MCF 10A (cell line): ENCODE results near the gene PARG. TPM values are rescaled to one million over a fixed set of nuclear protein-coding genes. Genes with fewer than 3 reads are reported as not detected.
A peak's percentile ranks its signal among the peaks of the same experiment; 100 is the strongest.
"Not testable (repeated sequence)": the region's sequence is repeated elsewhere in the genome, so short reads cannot be mapped to it uniquely, and the experiment has no call there.

Experiments
- BruUV-seq: library from RNA; stranded (reverse); fragments of 400-500 nt; replicated peaks from 2 replicates; lab custom pipeline; 2021; lab: Mats Ljungman, UMichigan
- CTCF ChIA-PET: fragments of 300-600 bp; sonication (Branson Sonifier 250); formaldehyde crosslinking; extraction: SDS; loops from one replicate; lab custom pipeline; 2021; ENCODE audit warnings: antibody characterized with exemption, inconsistent platforms; lab: Yijun Ruan, JAX
- POLR2A ChIA-PET: fragments of 300-600, 350-650 bp; sonication (Branson Sonifier 250); formaldehyde crosslinking; extraction: SDS; loops from one replicate; lab custom pipeline; 2020; ENCODE audit warnings: antibody characterized with exemption, inconsistent platforms; lab: Yijun Ruan, JAX
- DNase-seq: peaks from one replicate; pipeline ENCODE4 v3.0.0-alpha.2; 2018; ENCODE audit not compliant: unreplicated experiment
- H3K27ac Mint-ChIP-seq: one replicate; pipeline ENCODE4 v1.8.0; 2022; ENCODE audit warnings: mild to moderate bottlenecking, low read depth, mixed read lengths; ENCODE audit not compliant: unreplicated experiment
- H3K27me3 Mint-ChIP-seq: one replicate; pipeline ENCODE4 v1.8.0; 2022; ENCODE audit warnings: mixed read lengths; ENCODE audit not compliant: insufficient read depth, unreplicated experiment
- H3K36me3 Mint-ChIP-seq: one replicate; pipeline ENCODE4 v1.8.0; 2022; ENCODE audit warnings: mild to moderate bottlenecking, moderate library complexity, mixed read lengths; ENCODE audit not compliant: insufficient read depth, unreplicated experiment
- H3K4me1 Mint-ChIP-seq: one replicate; pipeline ENCODE4 v1.8.0; 2022; ENCODE audit warnings: mixed read lengths; ENCODE audit not compliant: insufficient read depth, unreplicated experiment
- H3K4me3 Mint-ChIP-seq: one replicate; pipeline ENCODE4 v1.8.0; 2022; ENCODE audit warnings: mild to moderate bottlenecking, moderate library complexity, mixed read lengths; ENCODE audit not compliant: unreplicated experiment
- H3K9me3 Mint-ChIP-seq: one replicate; pipeline ENCODE4 v1.8.0; 2022; ENCODE audit warnings: mixed read lengths; ENCODE audit not compliant: unreplicated experiment
- intact Hi-C: fragments of 100-400 bp; cut with micrococcal nuclease; formaldehyde crosslinking; loops from 2 replicates; pipeline ENCODE4 v1.14.1; 2022
- total RNA-seq: library from RNA; stranded (reverse); gene quantifications from 2 replicates; pipeline ENCODE4 v1.2.3, GENCODE V29; 2022
- TF ChIP-seq, protein P1 (sequence below): fragments of 200-600 bp; IDR thresholded peaks from one replicate; pipeline ENCODE4 v1.8.0; 2022; ENCODE audit warnings: antibody characterized with exemption, mild to moderate bottlenecking; ENCODE audit not compliant: unreplicated experiment

Gene PARG
- total RNA-seq, 1 experiment from 2014 or later = 29.2 TPM

DNA sequence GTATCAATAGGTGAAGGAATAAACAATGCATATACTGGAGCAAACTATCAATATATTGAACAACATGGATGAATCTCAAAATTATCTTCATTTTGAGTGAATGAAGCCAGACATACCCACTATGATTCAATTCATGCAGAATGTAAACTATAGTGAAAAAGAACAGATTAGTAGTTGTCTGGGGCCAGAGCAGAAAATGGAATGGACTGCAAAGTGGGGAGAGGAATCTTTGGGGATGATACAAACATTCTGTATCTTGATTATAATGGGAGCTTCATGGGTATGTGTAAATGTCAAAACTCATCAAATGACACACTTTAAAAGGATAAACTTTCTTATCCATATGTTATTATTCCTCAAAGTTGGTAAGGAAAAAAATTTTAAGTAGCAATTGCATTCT lies 23.9 kb downstream of the PARG start:
- H3K27me3 Mint-ChIP-seq, H3K9me3 Mint-ChIP-seq, POLR2A ChIA-PET, BruUV-seq, H3K27ac Mint-ChIP-seq, H3K4me1 Mint-ChIP-seq, H3K4me3 Mint-ChIP-seq, DNase-seq: not testable (repeated sequence)
- intact Hi-C loops = loop anchor here (2.0 kb wide), 1 partner anchor 323 kb away; no protein-coding TSS in a partner anchor
- H3K36me3 Mint-ChIP-seq = peaks cover 37% of the 10 kb centered on the region
- CTCF ChIA-PET = interaction anchor here (1.2 kb wide), 1 partner anchor 323 kb away, joined by 3 read pairs; no protein-coding TSS in a partner anchor

GRCh38 chr10:49916451-49916850 lies 25.4 kb downstream of the PARG start:
- H3K9me3 Mint-ChIP-seq, H3K27ac Mint-ChIP-seq, CTCF ChIA-PET, H3K4me3 Mint-ChIP-seq, H3K27me3 Mint-ChIP-seq, H3K4me1 Mint-ChIP-seq, intact Hi-C loops, BruUV-seq, POLR2A ChIA-PET, DNase-seq: not testable (repeated sequence)
- TF ChIP-seq, protein P1, sequence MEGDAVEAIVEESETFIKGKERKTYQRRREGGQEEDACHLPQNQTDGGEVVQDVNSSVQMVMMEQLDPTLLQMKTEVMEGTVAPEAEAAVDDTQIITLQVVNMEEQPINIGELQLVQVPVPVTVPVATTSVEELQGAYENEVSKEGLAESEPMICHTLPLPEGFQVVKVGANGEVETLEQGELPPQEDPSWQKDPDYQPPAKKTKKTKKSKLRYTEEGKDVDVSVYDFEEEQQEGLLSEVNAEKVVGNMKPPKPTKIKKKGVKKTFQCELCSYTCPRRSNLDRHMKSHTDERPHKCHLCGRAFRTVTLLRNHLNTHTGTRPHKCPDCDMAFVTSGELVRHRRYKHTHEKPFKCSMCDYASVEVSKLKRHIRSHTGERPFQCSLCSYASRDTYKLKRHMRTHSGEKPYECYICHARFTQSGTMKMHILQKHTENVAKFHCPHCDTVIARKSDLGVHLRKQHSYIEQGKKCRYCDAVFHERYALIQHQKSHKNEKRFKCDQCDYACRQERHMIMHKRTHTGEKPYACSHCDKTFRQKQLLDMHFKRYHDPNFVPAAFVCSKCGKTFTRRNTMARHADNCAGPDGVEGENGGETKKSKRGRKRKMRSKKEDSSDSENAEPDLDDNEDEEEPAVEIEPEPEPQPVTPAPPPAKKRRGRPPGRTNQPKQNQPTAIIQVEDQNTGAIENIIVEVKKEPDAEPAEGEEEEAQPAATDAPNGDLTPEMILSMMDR = peak; percentile 13
- peaks cover 32% of the 10 kb centered on the region for H3K36me3 Mint-ChIP-seq

DNA sequence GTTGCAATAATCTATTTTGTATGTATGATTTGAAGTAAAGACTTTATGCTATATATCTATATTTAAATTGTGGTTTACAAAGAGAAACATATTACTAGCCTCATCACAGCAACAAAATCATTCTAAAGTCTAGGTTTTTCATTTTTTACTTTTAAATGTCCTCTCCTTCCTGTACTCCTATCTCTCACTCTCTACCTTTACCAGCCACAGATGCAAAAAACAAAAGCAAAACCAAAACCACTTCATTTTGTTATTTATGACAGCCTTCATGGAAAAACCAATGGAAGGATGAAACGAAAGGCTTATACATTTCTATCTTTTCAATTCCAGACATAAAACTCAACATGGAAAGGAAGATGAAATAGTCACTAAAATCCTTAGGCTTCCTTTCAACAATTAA lies 31.5 kb downstream of the PARG start:
- H3K4me1 Mint-ChIP-seq, DNase-seq, H3K27me3 Mint-ChIP-seq, BruUV-seq, POLR2A ChIA-PET, H3K4me3 Mint-ChIP-seq, intact Hi-C loops, H3K27ac Mint-ChIP-seq, H3K9me3 Mint-ChIP-seq: not testable (repeated sequence)
- peaks cover 17% of the 10 kb centered on the region for H3K36me3 Mint-ChIP-seq
- CTCF ChIA-PET = interaction anchor here (0.6 kb wide), 1 partner anchor 317 kb away, joined by 3 read pairs; no protein-coding TSS in a partner anchor

DNA sequence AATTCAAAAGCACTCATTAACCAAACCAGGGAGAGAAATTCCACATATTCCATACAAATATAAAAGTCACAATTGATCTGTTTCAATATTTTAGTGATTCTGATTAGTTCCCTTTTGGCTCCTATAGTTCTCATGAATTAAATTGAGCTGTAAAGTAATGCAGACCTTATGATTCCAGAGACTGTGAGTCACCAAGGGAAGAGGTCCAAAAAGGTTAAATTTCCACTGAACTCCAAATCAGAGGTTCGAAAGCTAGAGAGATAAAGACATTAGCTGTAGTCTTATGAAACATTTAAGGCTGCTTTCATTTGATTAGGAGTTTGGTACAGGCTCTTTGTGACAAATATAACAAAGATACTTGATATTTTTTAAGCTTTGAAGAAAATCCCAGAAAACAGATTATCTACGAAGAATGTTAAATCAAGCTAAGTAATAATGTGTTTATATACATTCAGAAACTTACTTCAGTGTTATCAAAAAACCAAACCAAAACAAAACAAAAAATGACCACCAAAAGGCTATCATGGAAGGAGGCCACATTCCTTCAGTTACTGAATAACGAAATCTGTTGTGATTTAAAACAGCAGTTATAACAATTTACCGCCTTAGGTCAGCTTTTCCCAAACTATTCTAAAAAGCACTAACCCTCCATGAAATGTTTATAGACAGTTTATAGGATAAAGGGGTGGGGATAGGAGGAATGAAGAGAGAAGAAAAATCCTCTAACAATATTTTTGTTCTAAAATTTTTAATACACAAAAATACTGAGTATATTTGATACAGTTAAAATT lies 33.3 kb downstream of the PARG start:
- BruUV-seq, H3K4me1 Mint-ChIP-seq, H3K9me3 Mint-ChIP-seq, H3K27me3 Mint-ChIP-seq, POLR2A ChIA-PET, H3K27ac Mint-ChIP-seq, intact Hi-C loops, H3K4me3 Mint-ChIP-seq, CTCF ChIA-PET, DNase-seq: not testable (repeated sequence)
- H3K36me3 Mint-ChIP-seq = peaks cover 11% of the 10 kb centered on the region

DNA sequence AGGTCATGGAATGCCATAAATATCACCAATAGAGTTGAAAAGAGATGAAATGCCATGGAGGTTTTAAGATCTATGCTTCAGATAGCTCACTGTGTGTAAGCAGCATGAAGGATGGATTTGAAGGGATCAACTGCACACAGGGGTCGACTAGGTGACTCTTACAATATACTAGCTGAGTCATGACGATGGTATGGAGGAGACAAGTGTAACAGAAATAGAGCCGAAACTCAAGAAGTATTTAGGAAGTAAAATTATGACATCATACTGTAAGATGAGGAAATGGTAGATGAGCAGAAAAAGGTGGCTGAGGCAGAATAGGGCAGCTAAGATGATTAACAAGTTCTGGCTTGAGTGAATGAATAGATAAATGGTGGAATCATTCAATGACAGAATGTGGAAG lies 38.0 kb downstream of the PARG start:
- H3K27ac Mint-ChIP-seq, H3K4me1 Mint-ChIP-seq, POLR2A ChIA-PET, DNase-seq, H3K4me3 Mint-ChIP-seq, CTCF ChIA-PET, H3K9me3 Mint-ChIP-seq, H3K27me3 Mint-ChIP-seq, intact Hi-C loops, BruUV-seq: not testable (repeated sequence)
- peaks cover 11% of the 10 kb centered on the region for H3K36me3 Mint-ChIP-seq

DNA sequence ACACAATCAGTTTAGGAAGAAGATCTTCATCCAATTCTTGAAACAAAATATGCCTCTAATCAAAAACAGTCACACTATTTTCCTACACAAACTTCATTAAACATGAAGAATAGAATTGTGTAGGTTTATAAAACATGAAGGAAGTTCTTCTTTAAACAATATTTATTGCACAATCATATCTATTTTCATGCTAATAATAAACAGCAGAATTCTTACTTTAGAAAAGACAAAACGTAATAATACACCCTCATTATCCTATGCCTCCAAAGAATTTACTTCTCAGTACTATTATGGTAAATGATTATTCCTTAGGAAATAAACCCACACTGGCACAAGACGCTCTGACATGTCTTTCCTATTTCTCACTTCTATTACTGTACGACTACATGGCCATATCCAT lies 41.4 kb downstream of the PARG start:
- BruUV-seq, H3K27me3 Mint-ChIP-seq, CTCF ChIA-PET, H3K4me3 Mint-ChIP-seq, H3K9me3 Mint-ChIP-seq, DNase-seq, H3K4me1 Mint-ChIP-seq, intact Hi-C loops, H3K27ac Mint-ChIP-seq, POLR2A ChIA-PET: not testable (repeated sequence)
- H3K36me3 Mint-ChIP-seq = peaks cover 18% of the 10 kb centered on the region

DNA sequence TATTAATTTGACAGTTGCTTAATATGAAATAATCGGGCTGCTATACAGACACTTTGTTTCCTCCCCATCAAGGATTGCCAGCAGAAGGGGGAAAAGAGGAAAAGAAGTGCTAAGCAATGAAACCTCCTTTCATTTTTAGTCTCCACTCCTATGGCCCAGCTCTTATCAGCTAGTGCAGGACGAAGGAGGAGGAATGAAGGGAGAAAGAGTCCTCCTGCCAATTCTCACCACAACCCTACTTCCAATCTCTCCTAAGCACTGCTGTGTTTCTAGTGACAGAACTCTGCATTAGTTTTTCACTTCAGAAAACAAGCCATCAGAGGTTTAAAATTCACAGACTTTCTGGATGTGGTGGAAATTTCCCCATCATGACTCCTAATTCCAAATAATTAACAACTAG lies 41.8 kb downstream of the PARG start:
- H3K36me3 Mint-ChIP-seq = peaks cover 20% of the 10 kb centered on the region
- POLR2A ChIA-PET, H3K4me3 Mint-ChIP-seq, intact Hi-C loops, H3K9me3 Mint-ChIP-seq, BruUV-seq, H3K27me3 Mint-ChIP-seq, H3K27ac Mint-ChIP-seq, CTCF ChIA-PET, H3K4me1 Mint-ChIP-seq, DNase-seq: not testable (repeated sequence)

- intact Hi-C loops, H3K27ac Mint-ChIP-seq, CTCF ChIA-PET: not testable (repeated sequence)
Observed at GRCh38 chr10:49890025-49890424, 51.8 kb downstream of the PARG start.

More at GRCh38 chr10:49890025-49890424, 51.8 kb downstream of the PARG start:
- BruUV-seq, DNase-seq, H3K4me1 Mint-ChIP-seq, H3K27me3 Mint-ChIP-seq, POLR2A ChIA-PET, H3K36me3 Mint-ChIP-seq, H3K4me3 Mint-ChIP-seq, H3K9me3 Mint-ChIP-seq: not testable (repeated sequence)
